Neural progenitor cell (in vitro differentiated cells): ENCODE data around the gene PPFIA1.

Experiments
- EZH2 ChIP-seq: fragments of 200-600 bp; sonication (generic); IDR thresholded peaks from 2 replicates; pipeline ENCODE4 v1.6.1; 2017; ENCODE audit warnings: antibody characterized with exemption, mild to moderate bottlenecking, moderate library complexity
- EZH2phosphoT487 ChIP-seq: fragments of 200-600 bp; sonication (generic); IDR thresholded peaks from 2 replicates; pipeline ENCODE4 v1.6.1; 2017; ENCODE audit warnings: antibody characterized with exemption
- TF ChIP-seq, protein P1 (sequence below): fragments of 200-600 bp; sonication (generic); IDR thresholded peaks from 2 replicates; pipeline ENCODE4 v1.5.1; 2017; ENCODE audit warnings: antibody characterized with exemption, mild to moderate bottlenecking

DNA sequence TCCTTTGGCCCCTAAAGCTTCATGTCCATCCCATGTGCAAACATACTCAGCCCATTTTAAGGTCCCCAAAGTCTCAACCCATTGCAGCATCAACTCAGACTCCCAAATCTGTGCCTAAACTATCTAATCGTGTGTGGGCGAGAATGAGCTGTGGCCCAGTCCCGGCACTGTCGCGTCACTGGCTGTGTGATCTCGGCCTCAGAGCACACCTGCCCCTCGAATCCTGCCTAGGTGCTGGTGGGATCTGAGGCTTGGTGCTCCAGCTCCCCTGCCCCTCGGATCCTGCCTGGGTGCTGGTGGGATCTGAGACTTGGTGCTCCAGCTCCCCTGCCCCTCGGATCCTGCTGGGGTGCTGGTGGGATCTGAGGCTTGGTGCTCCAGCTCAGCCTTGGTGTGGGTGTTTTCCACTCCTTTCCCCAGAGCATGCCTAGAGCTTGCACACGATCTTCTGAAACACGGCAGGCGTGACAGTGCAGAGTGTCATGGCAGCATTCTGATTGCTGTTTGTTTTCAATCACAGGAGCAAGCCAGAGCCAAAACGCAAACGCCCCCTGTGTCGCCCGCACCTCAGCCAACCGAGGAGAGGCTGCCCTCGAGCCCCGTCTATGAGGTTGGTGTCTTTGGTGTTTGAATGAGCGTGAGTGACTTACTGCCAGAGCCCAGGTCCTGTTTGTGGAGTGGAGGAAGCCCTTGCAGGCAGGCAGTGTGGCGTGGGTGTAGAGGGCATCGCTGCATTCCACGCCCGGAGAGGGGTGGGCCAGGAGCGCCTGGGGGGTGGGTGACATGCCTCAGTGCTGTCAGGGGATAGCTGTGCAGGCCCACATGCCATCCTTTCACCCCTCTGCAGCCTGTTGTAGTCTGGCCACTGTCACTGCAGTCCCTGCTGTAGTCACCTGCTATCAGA, 160.4 kb downstream of the PPFIA1 start:
- TF ChIP-seq, protein P1, sequence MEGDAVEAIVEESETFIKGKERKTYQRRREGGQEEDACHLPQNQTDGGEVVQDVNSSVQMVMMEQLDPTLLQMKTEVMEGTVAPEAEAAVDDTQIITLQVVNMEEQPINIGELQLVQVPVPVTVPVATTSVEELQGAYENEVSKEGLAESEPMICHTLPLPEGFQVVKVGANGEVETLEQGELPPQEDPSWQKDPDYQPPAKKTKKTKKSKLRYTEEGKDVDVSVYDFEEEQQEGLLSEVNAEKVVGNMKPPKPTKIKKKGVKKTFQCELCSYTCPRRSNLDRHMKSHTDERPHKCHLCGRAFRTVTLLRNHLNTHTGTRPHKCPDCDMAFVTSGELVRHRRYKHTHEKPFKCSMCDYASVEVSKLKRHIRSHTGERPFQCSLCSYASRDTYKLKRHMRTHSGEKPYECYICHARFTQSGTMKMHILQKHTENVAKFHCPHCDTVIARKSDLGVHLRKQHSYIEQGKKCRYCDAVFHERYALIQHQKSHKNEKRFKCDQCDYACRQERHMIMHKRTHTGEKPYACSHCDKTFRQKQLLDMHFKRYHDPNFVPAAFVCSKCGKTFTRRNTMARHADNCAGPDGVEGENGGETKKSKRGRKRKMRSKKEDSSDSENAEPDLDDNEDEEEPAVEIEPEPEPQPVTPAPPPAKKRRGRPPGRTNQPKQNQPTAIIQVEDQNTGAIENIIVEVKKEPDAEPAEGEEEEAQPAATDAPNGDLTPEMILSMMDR, result no peak
- TF ChIP-seq EZH2 (no peak), EZH2phosphoT487 (no peak)
